H1 (cell line): ENCODE data around the gene DNAJA1. TPM values are rescaled to one million over a fixed set of nuclear protein-coding genes. Genes with fewer than 3 reads are reported as not detected.

ENCODE experiments used
- CTCF ChIA-PET: fragments of 300-600 bp; sonication (Branson Sonifier 250); formaldehyde crosslinking; loops from one replicate; lab custom pipeline; 2021; ENCODE audit not compliant: partially characterized antibody; lab: Charles Lee
- POLR2A ChIA-PET: fragments of 300-600 bp; sonication (Branson Sonifier 250); formaldehyde crosslinking; loops from one replicate; lab custom pipeline; 2021; ENCODE audit warnings: inconsistent platforms; ENCODE audit not compliant: partially characterized antibody; lab: Charles Lee
- DNase-seq, 2 experiments: peaks; one replicate each; pipeline versions ENCODE4 v3.0.0 to v3.0.0-alpha.2; 2010 to 2022; ENCODE audit warnings: low spot score in 2 of 2, low read depth in 1 of 2, mixed read lengths in 1 of 2
- FAIRE-seq: peaks from 2 replicates; lab custom pipeline; 2011; peaks lifted over from hg19 to GRCh38; lab: Jason Lieb, UNC
- H2AFZ ChIP-seq: 2 replicates; pipeline ENCODE4 v1.8.1; 2012; ENCODE audit warnings: low read length, inconsistent platforms
- H2AK5ac ChIP-seq: 2 replicates; pipeline ENCODE4 v1.6.1; 2013; ENCODE audit warnings: low read depth, low read length
- H2BK120ac ChIP-seq: replicated peaks from 2 replicates; pipeline ENCODE3; 2013; ENCODE audit warnings: low read depth, low read length, inconsistent platforms
- H2BK12ac ChIP-seq: 2 replicates; pipeline ENCODE4 v1.6.1; 2013; ENCODE audit warnings: low read depth, low read length
- H2BK15ac ChIP-seq: 2 replicates; pipeline ENCODE4 v1.6.1; 2013; ENCODE audit warnings: low read length
- H2BK20ac ChIP-seq: 2 replicates; pipeline ENCODE4 v1.6.1; 2013; ENCODE audit warnings: low read length
- H2BK5ac ChIP-seq: 2 replicates; pipeline ENCODE4 v1.6.1; 2013; ENCODE audit warnings: low read depth, low read length
- H3K14ac ChIP-seq: 2 replicates; pipeline ENCODE4 v1.6.1; 2013; ENCODE audit warnings: inconsistent platforms; ENCODE audit not compliant: insufficient read length
- H3K18ac ChIP-seq: 2 replicates; pipeline ENCODE4 v1.6.1; 2013; ENCODE audit warnings: low read length; ENCODE audit errors: extremely low read depth
- H3K23ac ChIP-seq: 2 replicates; pipeline ENCODE4 v1.6.1; 2013; ENCODE audit warnings: inconsistent platforms; ENCODE audit not compliant: insufficient read length
- H3K23me2 ChIP-seq: 2 replicates; pipeline ENCODE4 v1.6.1; 2013; ENCODE audit warnings: low read depth, low read length
- H3K27ac ChIP-seq: 2 replicates; pipeline ENCODE4 v1.6.1; 2011; ENCODE audit warnings: low read depth, low read length, inconsistent platforms
- H3K27me3 ChIP-seq, 4 experiments: replicated peaks in 1 of 4; 1 replicate in 1 of 4; 2 replicates in 3 of 4; pipeline versions ENCODE4 v1.6.1 to v1.8.1; 2011 to 2013; ENCODE audit warnings: low read length in 3 of 4, mild to moderate bottlenecking in 3 of 4, inconsistent platforms in 2 of 4, mixed read lengths in 2 of 4, moderate library complexity in 1 of 4; ENCODE audit not compliant: control insufficient read depth in 3 of 4, insufficient read depth in 3 of 4; ENCODE audit errors: extremely low read depth in 1 of 4
- H3K36me3 ChIP-seq, 4 experiments: 2 replicates each; pipeline versions ENCODE4 v1.6.1 to v1.8.1; 2011 to 2013; ENCODE audit warnings: mild to moderate bottlenecking in 4 of 4, low read length in 3 of 4, moderate library complexity in 2 of 4, control low read depth in 1 of 4, inconsistent platforms in 1 of 4; ENCODE audit not compliant: insufficient read depth in 4 of 4, control insufficient read depth in 2 of 4
- H3K4ac ChIP-seq: replicated peaks from 2 replicates; pipeline ENCODE3; 2013; ENCODE audit warnings: low read length, low read depth, mixed read lengths, inconsistent platforms; ENCODE audit not compliant: insufficient read length
- H3K4me1 ChIP-seq, 4 experiments: replicated peaks in 1 of 4; 1 replicate in 1 of 4; 2 replicates in 3 of 4; pipeline versions ENCODE4 v1.6.1 to v1.8.1; 2011 to 2013; ENCODE audit warnings: low read length in 3 of 4, inconsistent platforms in 2 of 4, mixed read lengths in 1 of 4; ENCODE audit not compliant: insufficient read depth in 4 of 4, control insufficient read depth in 3 of 4
- H3K4me2 ChIP-seq, 2 experiments: 2 replicates each; pipeline versions ENCODE4 v1.6.1 to v1.8.1; 2011 to 2013; ENCODE audit warnings: low read depth in 2 of 2, low read length in 2 of 2, control low read depth in 1 of 2, inconsistent platforms in 1 of 2, mild to moderate bottlenecking in 1 of 2; ENCODE audit not compliant: insufficient read depth in 1 of 2
- H3K4me3 ChIP-seq, 4 experiments: fragments of 200-600, 300-600 bp in 1 of 4; sonication (generic), shearing (Covaris generic), sonication (Bioruptor Twin) in 1 of 4; 2 replicates each; pipeline versions ENCODE4 v1.5.1 to v1.8.1; 2011 to 2016; ENCODE audit warnings: low read length in 4 of 4, low read depth in 3 of 4, control low read depth in 2 of 4, inconsistent platforms in 2 of 4, mild to moderate bottlenecking in 2 of 4, mixed read lengths in 1 of 4, moderate library complexity in 1 of 4; ENCODE audit not compliant: insufficient read depth in 2 of 4; ENCODE audit errors: extremely low read depth in 1 of 4
- H3K56ac ChIP-seq: replicated peaks from 2 replicates; pipeline ENCODE3; 2013; ENCODE audit warnings: low read depth, mild to moderate bottlenecking, mixed read lengths, low read length, inconsistent platforms; ENCODE audit not compliant: insufficient read length
- H3K79me1 ChIP-seq: 2 replicates; pipeline ENCODE4 v1.6.1; 2013; ENCODE audit warnings: low read depth, low read length, control low read depth
- H3K79me2 ChIP-seq, 2 experiments: 2 replicates each; pipeline versions ENCODE4 v1.6.1 to v1.8.1; 2012 to 2013; ENCODE audit warnings: low read length in 2 of 2, mild to moderate bottlenecking in 2 of 2, inconsistent platforms in 1 of 2; ENCODE audit not compliant: insufficient read depth in 2 of 2, control insufficient read depth in 1 of 2
- H3K9ac ChIP-seq, 4 experiments: replicated peaks in 1 of 4; 1 replicate in 1 of 4; 2 replicates in 3 of 4; pipeline versions ENCODE4 v1.6.1 to v1.8.1; 2011 to 2013; ENCODE audit warnings: low read depth in 3 of 4, low read length in 3 of 4, control low read depth in 2 of 4, mild to moderate bottlenecking in 2 of 4, moderate library complexity in 2 of 4, inconsistent platforms in 1 of 4; ENCODE audit errors: extremely low read depth in 1 of 4
- H3K9me3 ChIP-seq, 2 experiments: 2 replicates each; pipeline versions ENCODE4 v1.6.1 to v1.8.1; 2012 to 2013; ENCODE audit warnings: mild to moderate bottlenecking in 2 of 2, moderate library complexity in 2 of 2, control low read depth in 1 of 2, inconsistent platforms in 1 of 2, low read depth in 1 of 2, low read length in 1 of 2, mixed read lengths in 1 of 2; ENCODE audit not compliant: insufficient read depth in 2 of 2
- H4K20me1 ChIP-seq, 2 experiments: replicated peaks in 1 of 2; 2 replicates each; pipeline versions ENCODE3 to v1.8.1; 2011 to 2013; ENCODE audit warnings: inconsistent platforms in 2 of 2, low read length in 2 of 2, mild to moderate bottlenecking in 1 of 2; ENCODE audit not compliant: insufficient read depth in 2 of 2, control insufficient read depth in 1 of 2
- H4K5ac ChIP-seq: 2 replicates; pipeline ENCODE4 v1.6.1; 2013; ENCODE audit warnings: low read length, low read depth, mixed read lengths, inconsistent platforms; ENCODE audit not compliant: insufficient read length
- H4K8ac ChIP-seq: 2 replicates; pipeline ENCODE4 v1.8.0; 2013; ENCODE audit warnings: mild to moderate bottlenecking, moderate library complexity, low read length, inconsistent platforms; ENCODE audit not compliant: insufficient read depth; ENCODE audit errors: extremely low read depth
- H4K91ac ChIP-seq: replicated peaks from 2 replicates; pipeline ENCODE3; 2013; ENCODE audit warnings: low read length, mixed read lengths, inconsistent platforms; ENCODE audit not compliant: insufficient read length
- ASH2L ChIP-seq: fragments of 200-600, 300-600 bp; sonication (generic); IDR thresholded peaks from one replicate; pipeline ENCODE4 v1.7.1; 2017; ENCODE audit warnings: low read length
- ATF2 ChIP-seq: IDR thresholded peaks from 2 replicates; pipeline ENCODE4 v1.6.1; 2012; ENCODE audit warnings: low read length, inconsistent platforms
- CREB1 ChIP-seq: IDR thresholded peaks from 2 replicates; pipeline ENCODE4 v1.6.1; 2012; ENCODE audit warnings: inconsistent platforms
- EP300 ChIP-seq, 2 experiments: IDR thresholded peaks; 1 replicate in 1 of 2; 2 replicates in 1 of 2; pipeline ENCODE4 v1.6.1; 2011 to 2012; ENCODE audit warnings: low read depth in 2 of 2, low read length in 2 of 2, mild to moderate bottlenecking in 2 of 2, borderline replicate concordance in 1 of 2, inconsistent platforms in 1 of 2, moderate library complexity in 1 of 2
- NRF1 ChIP-seq: IDR thresholded peaks from 2 replicates; pipeline ENCODE4 v1.6.1; 2011; ENCODE audit warnings: mild to moderate bottlenecking, low read depth, low read length, improper control_type of control experiment
- PHF8 ChIP-seq: fragments of 200-600 bp; sonication (generic); conservative IDR thresholded peaks from 2 replicates; pipeline ENCODE4 v1.7.1; 2012; ENCODE audit warnings: low read depth, mild to moderate bottlenecking, inconsistent platforms, low read length, moderate library complexity
- POU5F1 ChIP-seq: IDR thresholded peaks from 2 replicates; pipeline ENCODE4 v1.6.1; 2011; ENCODE audit warnings: low read depth, mild to moderate bottlenecking, low read length, moderate library complexity
- RAD21 ChIP-seq, 2 experiments: IDR thresholded peaks in 1 of 2; conservative IDR thresholded peaks in 1 of 2; 2 replicates each; pipeline ENCODE4 v1.6.1; 2011; ENCODE audit warnings: low read depth in 2 of 2, low read length in 2 of 2, improper control_type of control experiment in 1 of 2, inconsistent platforms in 1 of 2, mild to moderate bottlenecking in 1 of 2, moderate library complexity in 1 of 2
- RFX5 ChIP-seq: IDR thresholded peaks from 2 replicates; pipeline ENCODE4 v1.6.1; 2011; ENCODE audit warnings: low read depth, low read length, improper control_type of control experiment, borderline replicate concordance
- RNF2 ChIP-seq: fragments of 200-900, 300-1000 bp; sonication (generic); IDR thresholded peaks from 2 replicates; pipeline ENCODE4 v1.7.1; 2016; ENCODE audit warnings: borderline replicate concordance, low read depth, mild to moderate bottlenecking, antibody characterized with exemption, low read length; ENCODE audit not compliant: poor library complexity, severe bottlenecking; ENCODE audit errors: missing control alignments
- TBP ChIP-seq: IDR thresholded peaks from 2 replicates; pipeline ENCODE4 v1.6.1; 2011; ENCODE audit warnings: low read depth, low read length, improper control_type of control experiment
- TEAD4 ChIP-seq: IDR thresholded peaks from 2 replicates; pipeline ENCODE4 v1.6.1; 2012; ENCODE audit warnings: low read depth, low read length, inconsistent platforms, mixed read lengths
- WGBS, 2 experiments: shearing (Covaris generic) in 1 of 2; methylation state at CpG; one replicate each; pipeline versions ENCODE4 v1.1.6 to v1.1.7; 2013 to 2015; ENCODE audit warnings: low lambda C conversion rate in 2 of 2, mixed read lengths in 2 of 2, inconsistent platforms in 1 of 2, low coverage in 1 of 2, missing lambda C conversion rate in 1 of 2; ENCODE audit not compliant: insufficient replicate concordance in 2 of 2, insufficient coverage in 1 of 2, insufficient read length in 1 of 2; ENCODE audit errors: extremely low coverage in 1 of 2, missing lambda C conversion rate in 1 of 2; 5-methylcytosine and 5-hydroxymethylcytosine counted together
- polyA plus RNA-seq, 7 experiments: library from polyadenylated mRNA; depleted of rRNA in 3 of 7; stranded (reverse) in 5 of 7; unstranded in 2 of 7; fragments of >200 nt in 5 of 7; fragments of 200-250 nt in 2 of 7; gene quantifications; 1 replicate in 5 of 7; 2 replicates in 1 of 7; 4 replicates in 1 of 7; pipeline versions ENCODE4 v1.2.1 to v1.2.3, GENCODE V29; 2011 to 2013; ENCODE audit warnings: missing spikeins in 2 of 7, mixed read lengths in 2 of 7
- total RNA-seq: library from RNA; stranded (reverse); fragmentation: NEBNext Ultra II Directional; extraction: Animal tissue kit (Norgen Biotek cat#: 25700); gene quantifications from 2 replicates; pipeline ENCODE4 v1.2.1, GENCODE V29; 2021

DNAJA1 gene
- total and polyA plus RNA-seq, 2 of the 8 experiments (the other 6 are each of a cell fraction or from before 2014, with no cell fraction given) = 54.4 to 159 TPM

GRCh38 chr9:32978051-32978450, 47.0 kb upstream of the DNAJA1 start:
- H3K9me3 ChIP-seq = no peaks in the 10 kb centered on the region
- no peak overlapping the region for H3K56ac ChIP-seq
- no peak overlapping the region for H3K18ac ChIP-seq
- no peak overlapping the region for H3K9ac ChIP-seq
- H3K23ac ChIP-seq = no peak overlapping the region
- H2AFZ ChIP-seq = no peak overlapping the region
- H3K79me1 ChIP-seq = no peaks in the 10 kb centered on the region
- no peak overlapping the region for H2AK5ac ChIP-seq
- ChIA-PET CTCF (interaction anchor here (0.7 kb wide), 1 partner anchor 10 kb away, joined by 3 read pairs; no protein-coding TSS in a partner anchor), POLR2A (interaction anchor here (1.3 kb wide), 1 partner anchor 10 kb away, joined by 3 read pairs; no protein-coding TSS in a partner anchor)
- WGBS, 2 experiments = 94% methylated on average over 2 of the region's 2 CpGs; no CpG with 5 or more reads in 1 of the 2 experiments
- no peaks in the 10 kb centered on the region for H3K27me3 ChIP-seq
- no peak overlapping the region for H3K4ac ChIP-seq
- H4K5ac ChIP-seq = no peak overlapping the region
- FAIRE-seq (no peak), DNase-seq (no peak)
- H2BK120ac ChIP-seq = no peak overlapping the region
- no peak overlapping the region for H3K4me2 ChIP-seq
- H3K4me1 ChIP-seq = no peaks in the 10 kb centered on the region
- no peaks in the 10 kb centered on the region for H3K23me2 ChIP-seq
- no peak overlapping the region for H2BK20ac ChIP-seq
- no peak overlapping the region for H3K27ac ChIP-seq
- no peak overlapping the region for H4K91ac ChIP-seq
- H3K79me2 ChIP-seq = no peaks in the 10 kb centered on the region
- no peak overlapping the region for H3K4me3 ChIP-seq
- no peak overlapping the region for H3K14ac ChIP-seq
- H2BK5ac ChIP-seq = no peak overlapping the region
- no peak overlapping the region for H4K8ac ChIP-seq
- peaks cover 0 to 2% of the 10 kb centered on the region in 2 experiments for H4K20me1 ChIP-seq
- H2BK15ac ChIP-seq = no peak overlapping the region
- H2BK12ac ChIP-seq = no peak overlapping the region
- peaks cover 4 to 33% (median 21%) of the 10 kb centered on the region in 4 experiments; a peak in 6 of 8 replicates for H3K36me3 ChIP-seq
- no peak for TF ChIP-seq RNF2
- no peak for TF ChIP-seq CREB1
- TF ChIP-seq ASH2L = no peak
- no peak for TF ChIP-seq RAD21 (IDR thresholded peaks at IDR 0.05 in 1 of 2, conservative IDR thresholded peaks at IDR 0.05 in 1 of 2; ENCODE audit: low read depth in 2 of 2, low read length in 2 of 2)
- TF ChIP-seq RFX5 = no peak
- TF ChIP-seq TEAD4 = no peak
- no peak for TF ChIP-seq TBP
- no peak for TF ChIP-seq PHF8
- no peak for TF ChIP-seq NRF1
- no peak for TF ChIP-seq EP300 (IDR thresholded peaks at IDR 0.05; ENCODE audit: borderline replicate concordance in 1 of 2, low read depth in 2 of 2, low read length in 2 of 2)
- TF ChIP-seq POU5F1 = no peak
- no peak for TF ChIP-seq ATF2
